HG03460 (cell line): ENCODE measurements around the gene OGFOD1.

Experiments
- ATAC-seq: cut with Tn5 transposase; IDR thresholded peaks from one replicate; pipeline ENCODE4 v1.9.1; 2021; ENCODE audit not compliant: unreplicated experiment

OGFOD1 gene

GRCh38 chr16:56520251-56520577 is 68.9 kb downstream of the OGFOD1 start:
- no peak for ATAC-seq

- no peak for ATAC-seq
Measured at GRCh38 chr16:56525236-56525635, 73.9 kb downstream of the OGFOD1 start.
